HCT116 (cell line): ENCODE data around the gene TBCD. TPM values are rescaled to one million over a fixed set of nuclear protein-coding genes. Genes with fewer than 3 reads are reported as not detected.

Experiments used
- ATAC-seq: fragments of 200-7000 bp; cut with Tn5 transposase; 2 replicates; pipeline ENCODE4 v1.9.1; 2020; ENCODE audit warnings: mild to moderate bottlenecking, moderate library complexity
- BruUV-seq: library from RNA; stranded (reverse); fragments of 400-500 nt; replicated peaks from 2 replicates; lab custom pipeline; 2021; lab: Mats Ljungman, UMichigan
- CTCF ChIA-PET: fragments of 300-600 bp; sonication (Branson Sonifier 250); formaldehyde crosslinking; loops from one replicate; lab custom pipeline; 2021; ENCODE audit warnings: antibody characterized with exemption; lab: Charles Lee
- POLR2A ChIA-PET: fragments of 300-600, 350-600 bp; sonication (Branson Sonifier 250); formaldehyde crosslinking; loops from one replicate; lab custom pipeline; 2021; ENCODE audit warnings: antibody characterized with exemption; lab: Charles Lee
- RAD21 ChIA-PET, 2 experiments: fragments of 300-600 bp; sonication (Branson Sonifier 250); formaldehyde crosslinking; loops; one replicate each; lab custom pipeline; 2023; ENCODE audit warnings: low total read pairs in 2 of 2; ENCODE audit not compliant: uncharacterized antibody in 2 of 2, unreplicated experiment in 2 of 2, low non-redundant PET in 1 of 2; lab: Charles Lee
- DNase-seq: peaks from one replicate; pipeline ENCODE4 v3.0.0-alpha.2; 2010; ENCODE audit warnings: low read depth, low spot score
- H2AFZ ChIP-seq: fragments of 200-600 bp; shearing (Covaris generic), sonication (generic); 2 replicates; pipeline ENCODE4 v1.6.1; 2017; ENCODE audit warnings: low read depth, mixed run types, mixed read lengths, antibody characterized with exemption, low read length; ENCODE audit not compliant: poor library complexity, severe bottlenecking
- H3K27ac ChIP-seq: 2 replicates; pipeline ENCODE4 v1.5.1; 2012; ENCODE audit warnings: low read depth, low read length
- H3K27me3 ChIP-seq: fragments of 200-600 bp; sonication (generic); 2 replicates; pipeline ENCODE4 v1.6.1; 2016; ENCODE audit warnings: mixed run types, low read length, mixed read lengths; ENCODE audit not compliant: insufficient read depth
- H3K36me3 ChIP-seq, 2 experiments: fragments of 200-500 bp in 1 of 2; fragments of 200-600 bp in 1 of 2; sonication (Bioruptor generic) in 1 of 2; sonication (generic) in 1 of 2; 2 replicates each; pipeline versions ENCODE4 v1.5.1 to v1.6.1; 2014 to 2016; ENCODE audit warnings: low read length in 2 of 2, inconsistent platforms in 1 of 2, mixed read lengths in 1 of 2, mixed run types in 1 of 2; ENCODE audit not compliant: insufficient read depth in 2 of 2, control insufficient read depth in 1 of 2
- H3K4me1 ChIP-seq, 2 experiments: fragments of 200-600 bp in 1 of 2; sonication (generic) in 1 of 2; 2 replicates each; pipeline versions ENCODE4 v1.5.1 to v1.6.1; 2012 to 2017; ENCODE audit warnings: low read length in 2 of 2, inconsistent platforms in 1 of 2, mild to moderate bottlenecking in 1 of 2, mixed read lengths in 1 of 2, mixed run types in 1 of 2, moderate library complexity in 1 of 2; ENCODE audit not compliant: insufficient read depth in 2 of 2, control insufficient read depth in 1 of 2
- H3K4me2 ChIP-seq: fragments of 200-600 bp; sonication (generic); 2 replicates; pipeline ENCODE4 v1.6.1; 2017; ENCODE audit warnings: mixed run types, low read length, mixed read lengths
- H3K4me3 ChIP-seq, 2 experiments: fragments of 200-600 bp in 1 of 2; sonication (generic) in 1 of 2; replicated peaks in 1 of 2; 2 replicates each; pipeline ENCODE4 v1.5.1; 2011 to 2016; ENCODE audit warnings: low read length in 2 of 2, control low read depth in 1 of 2, low read depth in 1 of 2, mild to moderate bottlenecking in 1 of 2, mixed read lengths in 1 of 2, mixed run types in 1 of 2
- H3K79me2 ChIP-seq: fragments of 200-600 bp; sonication (generic); 2 replicates; pipeline ENCODE4 v1.6.1; 2017; ENCODE audit warnings: mild to moderate bottlenecking, mixed run types, low read length, moderate library complexity, mixed read lengths; ENCODE audit not compliant: insufficient read depth
- H3K9ac ChIP-seq: fragments of 200-600 bp; sonication (generic); 2 replicates; pipeline ENCODE4 v1.6.1; 2016; ENCODE audit warnings: low read length, mixed read lengths
- H3K9me2 ChIP-seq: fragments of 200-600 bp; sonication (generic), shearing (Covaris generic); 2 replicates; pipeline ENCODE4 v1.6.1; 2017; ENCODE audit warnings: mixed run types, mild to moderate bottlenecking, moderate library complexity; ENCODE audit not compliant: insufficient read depth
- H3K9me3 ChIP-seq, 2 experiments: fragments of 200-500 bp in 1 of 2; fragments of 200-600 bp in 1 of 2; sonication (Bioruptor generic) in 1 of 2; sonication (generic) in 1 of 2; 2 replicates each; pipeline ENCODE4 v1.6.1; 2014 to 2017; ENCODE audit warnings: low read length in 2 of 2, mixed read lengths in 2 of 2, inconsistent platforms in 1 of 2, low read depth in 1 of 2, mild to moderate bottlenecking in 1 of 2, mixed run types in 1 of 2, moderate library complexity in 1 of 2; ENCODE audit not compliant: control insufficient read depth in 1 of 2, insufficient read depth in 1 of 2
- H4K20me1 ChIP-seq: fragments of 200-600 bp; sonication (generic), shearing (Covaris generic); 2 replicates; pipeline ENCODE4 v1.6.1; 2017; ENCODE audit warnings: mixed run types, mild to moderate bottlenecking, moderate library complexity; ENCODE audit not compliant: insufficient read depth
- CEBPB ChIP-seq: IDR thresholded peaks from 2 replicates; pipeline ENCODE4 v1.6.1; 2012; ENCODE audit warnings: low read depth
- ELF1 ChIP-seq: IDR thresholded peaks from 2 replicates; pipeline ENCODE4 v1.6.1; 2012; ENCODE audit warnings: low read depth, borderline replicate concordance
- EZH2 ChIP-seq: fragments of 200-600 bp; sonication (generic); IDR thresholded peaks from 2 replicates; pipeline ENCODE4 v1.6.1; 2017; ENCODE audit warnings: antibody characterized with exemption, mixed run types
- POLR2A ChIP-seq: IDR thresholded peaks from 2 replicates; pipeline ENCODE4 v1.7.0; 2011; ENCODE audit warnings: borderline replicate concordance; ENCODE audit not compliant: insufficient read depth, insufficient read length; ENCODE audit errors: extremely low read depth
- POLR2AphosphoS5 ChIP-seq: IDR thresholded peaks from 2 replicates; pipeline ENCODE4 v1.6.1; 2011; ENCODE audit warnings: mild to moderate bottlenecking, low read depth, low read length, moderate library complexity
- TCF7L2 ChIP-seq: IDR thresholded peaks from 2 replicates; pipeline ENCODE4 v1.7.0; 2011; ENCODE audit warnings: borderline replicate concordance, inconsistent platforms; ENCODE audit not compliant: insufficient read depth, insufficient read length; ENCODE audit errors: extremely low read depth
- ZNF274 ChIP-seq: fragments of 200-500 bp; sonication (Bioruptor generic); IDR thresholded peaks from 2 replicates; pipeline ENCODE4 v1.6.1; 2014; ENCODE audit warnings: mild to moderate bottlenecking, low read depth, low read length, inconsistent platforms
- intact Hi-C: fragments of 100-400 bp; cut with micrococcal nuclease; formaldehyde crosslinking; loops from 2 replicates; pipeline ENCODE4 v1.10.0; 2022
- total RNA-seq: library from RNA; stranded (reverse); gene quantifications from one replicate; pipeline ENCODE4 v1.2.1, GENCODE V29; 2021; ENCODE audit not compliant: unreplicated experiment
- TF ChIP-seq, protein P1 (sequence below), 3 experiments: fragments of 200-600 bp in 1 of 3; sonication (generic) in 1 of 3; IDR thresholded peaks in 2 of 3; conservative IDR thresholded peaks in 1 of 3; 2 replicates each; pipeline ENCODE4 v1.5.1; 2012 to 2017; ENCODE audit warnings: low read depth in 2 of 3, low read length in 2 of 3, antibody characterized with exemption in 1 of 3, borderline replicate concordance in 1 of 3, control low read depth in 1 of 3, mild to moderate bottlenecking in 1 of 3, mixed read lengths in 1 of 3, mixed run types in 1 of 3, moderate library complexity in 1 of 3; ENCODE audit not compliant: insufficient read depth in 1 of 3

TBCD gene
- total RNA-seq, 1 experiment from 2014 or later, result 152 TPM

DNA sequence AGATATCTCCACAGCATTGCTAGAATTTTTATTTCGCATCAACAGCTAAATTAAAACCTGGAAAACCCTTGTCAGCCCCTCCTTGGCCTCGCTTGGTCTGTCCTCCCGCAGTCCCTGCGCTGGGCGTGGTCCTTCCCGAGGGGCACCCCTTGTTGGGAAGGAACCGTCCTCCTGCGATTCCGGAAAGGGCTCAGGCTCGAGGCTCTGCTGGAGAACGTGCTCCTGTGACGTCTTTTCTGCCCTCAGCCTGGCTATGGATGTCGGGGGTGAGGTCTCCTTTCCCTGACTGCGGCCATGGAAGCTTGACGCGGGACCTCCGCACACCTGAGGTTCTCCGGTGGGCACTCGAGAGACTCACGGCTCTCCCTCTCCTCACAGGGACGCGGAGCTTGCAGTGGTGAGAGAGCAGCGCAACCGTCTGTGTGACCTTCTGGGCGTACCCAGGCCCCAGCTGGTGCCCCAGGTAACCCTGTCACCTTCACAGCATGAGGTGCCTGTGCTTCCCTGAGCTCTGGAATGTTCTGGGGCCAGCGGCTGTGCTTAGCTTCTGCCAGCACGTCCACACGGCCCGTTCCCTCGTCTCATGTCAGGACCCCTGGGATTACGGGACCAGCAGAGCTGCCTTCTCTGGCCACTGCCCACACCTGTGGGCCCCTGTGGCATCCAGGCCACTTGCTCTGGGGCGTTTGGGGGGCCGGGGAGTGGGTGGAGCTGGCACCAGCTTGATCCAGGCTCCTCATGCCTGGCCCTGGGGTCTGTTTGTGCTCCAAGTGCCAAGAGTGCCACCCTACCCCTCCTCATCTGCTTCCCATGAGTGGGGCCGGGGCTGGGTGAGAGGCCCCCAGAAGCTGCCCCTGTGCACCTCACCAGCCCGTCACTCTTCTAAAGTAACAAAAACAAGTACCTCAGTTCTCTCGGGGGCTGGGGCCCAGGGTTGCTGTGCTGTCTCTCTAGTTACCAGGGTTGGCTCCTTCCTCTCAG lies 189.4 kb downstream of the TBCD start:
- Histone ChIP-seq H3K4me1 (no peaks in the 10 kb centered on the region), H3K9me2 (no peaks in the 10 kb centered on the region), H4K20me1 (no peaks in the 10 kb centered on the region), H3K36me3 (peaks cover 10 to 55% of the 10 kb centered on the region in 2 experiments), H3K4me2 (no peak overlapping the region), H3K9me3 (peaks cover 23% of the 10 kb centered on the region in 2 experiments; a peak in 3 of 4 replicates), H3K27me3 (no peaks in the 10 kb centered on the region), H3K79me2 (no peaks in the 10 kb centered on the region), H2AFZ (no peak overlapping the region), H3K4me3 (no peak overlapping the region), H3K27ac (no peak overlapping the region), H3K9ac (no peak overlapping the region)
- BruUV-seq, result no TSS peak
- intact Hi-C loops, result no loop called here
- DNase-seq, result no peak
- no peak for ATAC-seq
- ChIA-PET POLR2A (no interaction called here), RAD21 (no interaction called here), CTCF (no interaction called here)
- TF ChIP-seq POLR2AphosphoS5 (no peak), EZH2 (no peak), TCF7L2 (no peak), ELF1 (no peak), CEBPB (no peak), POLR2A (no peak), ZNF274 (no peak)
- TF ChIP-seq, protein P1, sequence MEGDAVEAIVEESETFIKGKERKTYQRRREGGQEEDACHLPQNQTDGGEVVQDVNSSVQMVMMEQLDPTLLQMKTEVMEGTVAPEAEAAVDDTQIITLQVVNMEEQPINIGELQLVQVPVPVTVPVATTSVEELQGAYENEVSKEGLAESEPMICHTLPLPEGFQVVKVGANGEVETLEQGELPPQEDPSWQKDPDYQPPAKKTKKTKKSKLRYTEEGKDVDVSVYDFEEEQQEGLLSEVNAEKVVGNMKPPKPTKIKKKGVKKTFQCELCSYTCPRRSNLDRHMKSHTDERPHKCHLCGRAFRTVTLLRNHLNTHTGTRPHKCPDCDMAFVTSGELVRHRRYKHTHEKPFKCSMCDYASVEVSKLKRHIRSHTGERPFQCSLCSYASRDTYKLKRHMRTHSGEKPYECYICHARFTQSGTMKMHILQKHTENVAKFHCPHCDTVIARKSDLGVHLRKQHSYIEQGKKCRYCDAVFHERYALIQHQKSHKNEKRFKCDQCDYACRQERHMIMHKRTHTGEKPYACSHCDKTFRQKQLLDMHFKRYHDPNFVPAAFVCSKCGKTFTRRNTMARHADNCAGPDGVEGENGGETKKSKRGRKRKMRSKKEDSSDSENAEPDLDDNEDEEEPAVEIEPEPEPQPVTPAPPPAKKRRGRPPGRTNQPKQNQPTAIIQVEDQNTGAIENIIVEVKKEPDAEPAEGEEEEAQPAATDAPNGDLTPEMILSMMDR (IDR thresholded peaks at IDR 0.05 in 2 of 3, conservative IDR thresholded peaks at IDR 0.05 in 1 of 3; ENCODE audit: borderline replicate concordance in 1 of 3, insufficient read depth in 1 of 3, low read depth in 2 of 3, low read length in 2 of 3), result no peak
